ENCODE measurements around the gene PPP4R2. TPM values are rescaled to one million over a fixed set of nuclear protein-coding genes. Genes with fewer than 3 reads are reported as not detected.
A peak's percentile ranks its signal among the peaks of the same experiment; 100 is the strongest.

The PPP4R2 gene
- polyA plus RNA-seq, 3 donors, result 14.3 to 25.4 (median 18.7) TPM

- Mint-ChIP-seq H3K4me1 (peaks cover 9% of the 10 kb centered on the region), H3K9me3 (no peaks in the 10 kb centered on the region), H3K4me3 (no peak overlapping the region), H3K36me3 (no peaks in the 10 kb centered on the region), H3K27ac (no peak overlapping the region), H3K27me3 (ENCODE audit: low read depth in 3 of 3) (peaks cover 2 to 4% (median 2%) of the 10 kb centered on the region in 3 donors)
- Histone ChIP-seq H3K4me2 (replicated peaks; ENCODE audit: extremely low read depth, low read length, poor library complexity, severe bottlenecking) (no peak overlapping the region), H3K27ac (ENCODE audit: low read depth in 1 of 2, low read length in 2 of 2) (no peak overlapping the region), H4K20me1 (ENCODE audit: insufficient read depth, low read length) (no peaks in the 10 kb centered on the region), H3K36me3 (replicated peaks in 1 of 2; ENCODE audit: control insufficient read depth in 1 of 2, insufficient read depth in 2 of 2, low read length in 2 of 2) (no peaks in the 10 kb centered on the region), H3K4me1 (ENCODE audit: control insufficient read depth in 1 of 2, insufficient read depth in 2 of 2, low read length in 2 of 2) (no peaks in the 10 kb centered on the region), H3K79me2 (ENCODE audit: insufficient read depth, low read length) (no peaks in the 10 kb centered on the region), H2AFZ (ENCODE audit: insufficient read depth, low read depth, low read length, poor library complexity, severe bottlenecking) (peak overlapping the region; percentile 6), H3K9ac (ENCODE audit: insufficient read depth, low read length, poor library complexity, severe bottlenecking) (no peak overlapping the region), H3K9me3 (replicated peaks in 1 of 2; ENCODE audit: control insufficient read depth in 1 of 2, insufficient read depth in 1 of 2, low read length in 2 of 2) (no peaks in the 10 kb centered on the region), H3K4me3 (replicated peaks in 1 of 3; ENCODE audit: low read depth in 2 of 3, low read length in 3 of 3) (no peak overlapping the region), H3K27me3 (ENCODE audit: control insufficient read depth in 2 of 2, insufficient read depth in 2 of 2, low read length in 2 of 2) (no peaks in the 10 kb centered on the region)
- TF ChIP-seq CTCF (IDR thresholded peaks at IDR 0.05), result no peak
- intact Hi-C loops (cut with micrococcal nuclease), result no loop called here
- no peak for DNase-seq
These were observed 34.3 kb upstream of the PPP4R2 start for GRCh38 chr3:72962317-72962716.

GRCh38 chr3:72964633-72965032 is 32.0 kb upstream of the PPP4R2 start:
- Mint-ChIP-seq H3K36me3 (no peaks in the 10 kb centered on the region), H3K27me3 (ENCODE audit: low read depth in 3 of 3) (peaks cover 2 to 4% (median 3%) of the 10 kb centered on the region in 3 donors), H3K27ac (no peak overlapping the region), H3K9me3 (peaks cover 0 to 2% (median 0%) of the 10 kb centered on the region in 7 donors), H3K4me3 (no peak overlapping the region), H3K4me1 (peaks cover 9% of the 10 kb centered on the region)
- Histone ChIP-seq H3K4me2 (replicated peaks; ENCODE audit: extremely low read depth, low read length, poor library complexity, severe bottlenecking) (no peak overlapping the region), H2AFZ (ENCODE audit: insufficient read depth, low read depth, low read length, poor library complexity, severe bottlenecking) (no peak overlapping the region), H3K27me3 (ENCODE audit: control insufficient read depth in 2 of 2, insufficient read depth in 2 of 2, low read length in 2 of 2) (no peaks in the 10 kb centered on the region), H3K9ac (ENCODE audit: insufficient read depth, low read length, poor library complexity, severe bottlenecking) (no peak overlapping the region), H4K20me1 (ENCODE audit: insufficient read depth, low read length) (no peaks in the 10 kb centered on the region), H3K79me2 (ENCODE audit: insufficient read depth, low read length) (no peaks in the 10 kb centered on the region), H3K27ac (ENCODE audit: low read depth in 1 of 2, low read length in 2 of 2) (no peak overlapping the region), H3K36me3 (replicated peaks in 1 of 2; ENCODE audit: control insufficient read depth in 1 of 2, insufficient read depth in 2 of 2, low read length in 2 of 2) (no peaks in the 10 kb centered on the region), H3K9me3 (replicated peaks in 1 of 2; ENCODE audit: control insufficient read depth in 1 of 2, insufficient read depth in 1 of 2, low read length in 2 of 2) (no peaks in the 10 kb centered on the region), H3K4me1 (ENCODE audit: control insufficient read depth in 1 of 2, insufficient read depth in 2 of 2, low read length in 2 of 2) (no peaks in the 10 kb centered on the region), H3K4me3 (replicated peaks in 1 of 3; ENCODE audit: low read depth in 2 of 3, low read length in 3 of 3) (no peak overlapping the region)
- TF ChIP-seq CTCF (IDR thresholded peaks at IDR 0.05), result no peak
- no peak for DNase-seq
- intact Hi-C loops (cut with micrococcal nuclease), result no loop called here

All from CD14-positive monocyte (primary cell).